HT1080 (cell line): ENCODE data around the gene RBPMS2. TPM values are rescaled to one million over a fixed set of nuclear protein-coding genes. Genes with fewer than 3 reads are reported as not detected.

ENCODE experiments used
- DNase-seq: peaks from one replicate; pipeline ENCODE4 v3.0.0-alpha.2; 2015; ENCODE audit warnings: low read depth
- total RNA-seq: library from RNA; depleted of rRNA; stranded (reverse); fragments of >200 nt; shearing (Covaris generic); gene quantifications from 2 replicates; pipeline ENCODE4 v1.2.3, GENCODE V29; 2014

The RBPMS2 gene
- total RNA-seq, 1 experiment from 2014 or later, result 0.14 TPM

GRCh38 chr15:64783796-64784195, 8.4 kb upstream of the RBPMS2 start:
- no peak for DNase-seq

GRCh38 chr15:64782751-64783150, 7.4 kb upstream of the RBPMS2 start:
- no peak for DNase-seq

- DNase-seq, result no peak
Measured at GRCh38 chr15:64781299-64781698, 5.9 kb upstream of the RBPMS2 start.

GRCh38 chr15:64780600-64781156, 5.3 kb upstream of the RBPMS2 start:
- no peak for DNase-seq

GRCh38 chr15:64779630-64780029, 4.2 kb upstream of the RBPMS2 start:
- DNase-seq, result no peak

GRCh38 chr15:64779024-64779423, 3.6 kb upstream of the RBPMS2 start:
- DNase-seq, result no peak

- DNase-seq, result no peak
Measured at GRCh38 chr15:64776402-64776786, 1.0 kb upstream of the RBPMS2 start.

- no peak for DNase-seq
Measured at GRCh38 chr15:64774629-64775493, 528 bp downstream of the RBPMS2 start.

GRCh38 chr15:64774037-64774628, 1.3 kb downstream of the RBPMS2 start:
- no peak for DNase-seq

GRCh38 chr15:64773606-64774005, 1.8 kb downstream of the RBPMS2 start:
- no peak for DNase-seq

- DNase-seq, result no peak
Measured at GRCh38 chr15:64772964-64773363, 2.4 kb downstream of the RBPMS2 start.

GRCh38 chr15:64772488-64772887, 2.9 kb downstream of the RBPMS2 start:
- no peak for DNase-seq

GRCh38 chr15:64770626-64771025, 4.8 kb downstream of the RBPMS2 start:
- no peak for DNase-seq

- no peak for DNase-seq
Measured at GRCh38 chr15:64767203-64767602, 8.2 kb downstream of the RBPMS2 start.

GRCh38 chr15:64766058-64766457, 9.3 kb downstream of the RBPMS2 start:
- no peak for DNase-seq

GRCh38 chr15:64763874-64764273, 11.5 kb downstream of the RBPMS2 start:
- DNase-seq, result no peak

- DNase-seq, result no peak
Measured at GRCh38 chr15:64763462-64763861, 11.9 kb downstream of the RBPMS2 start.

- no peak for DNase-seq
Measured at GRCh38 chr15:64763021-64763420, 12.4 kb downstream of the RBPMS2 start.

GRCh38 chr15:64762546-64762945, 12.8 kb downstream of the RBPMS2 start:
- no peak for DNase-seq

- no peak for DNase-seq
Measured at GRCh38 chr15:64761156-64761555, 14.2 kb downstream of the RBPMS2 start.

GRCh38 chr15:64760056-64760455, 15.3 kb downstream of the RBPMS2 start:
- no peak for DNase-seq

- no peak for DNase-seq
Measured at GRCh38 chr15:64755427-64755940, 19.9 kb downstream of the RBPMS2 start.
